Measurements from ENCODE around the gene CYP24A1.

The CYP24A1 gene

GRCh38 chr20:54173653-54174456, at the start of gene CYP24A1:
Gene CYP24A1 (minus strand): TSS chr20:54173986. CDS start chr20:54173579, 407 bp downstream.
- peak; percentile 32 for DNase-seq

GRCh38 chr20:54223285-54223684, 49.5 kb upstream of the CYP24A1 start:
- no peak for DNase-seq

GRCh38 chr20:54221996-54222890, 48.5 kb upstream of the CYP24A1 start:
- DNase-seq, result no peak

DNA sequence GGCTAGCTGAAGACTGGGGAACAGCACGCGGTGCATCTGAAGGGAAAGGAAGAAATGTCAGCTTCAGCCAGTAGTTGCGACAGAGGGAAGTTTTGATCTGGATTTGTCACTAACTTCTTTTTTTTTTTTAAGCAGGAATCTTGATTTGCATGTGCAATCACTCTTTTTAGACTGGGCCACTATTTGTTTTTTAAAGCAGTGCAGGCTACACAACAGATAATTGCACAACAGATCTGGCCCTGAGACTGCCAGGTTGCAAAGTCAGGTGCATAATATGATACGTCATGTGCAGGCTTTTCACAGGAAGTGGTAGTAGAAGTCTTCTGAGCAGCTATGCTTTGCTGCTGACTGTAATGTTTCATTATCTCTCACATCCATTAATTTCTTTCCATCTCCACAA, 47.6 kb upstream of the CYP24A1 start:
- DNase-seq, result no peak

GRCh38 chr20:54220722-54221121, 46.9 kb upstream of the CYP24A1 start:
- DNase-seq, result no peak

- peak; percentile 24 for DNase-seq
These were observed 46.1 kb upstream of the CYP24A1 start for GRCh38 chr20:54219751-54220426.

- no peak for DNase-seq
These were observed 44.7 kb upstream of the CYP24A1 start for GRCh38 chr20:54218470-54218869.

GRCh38 chr20:54217762-54218161, 44.0 kb upstream of the CYP24A1 start:
- DNase-seq, result no peak

DNA sequence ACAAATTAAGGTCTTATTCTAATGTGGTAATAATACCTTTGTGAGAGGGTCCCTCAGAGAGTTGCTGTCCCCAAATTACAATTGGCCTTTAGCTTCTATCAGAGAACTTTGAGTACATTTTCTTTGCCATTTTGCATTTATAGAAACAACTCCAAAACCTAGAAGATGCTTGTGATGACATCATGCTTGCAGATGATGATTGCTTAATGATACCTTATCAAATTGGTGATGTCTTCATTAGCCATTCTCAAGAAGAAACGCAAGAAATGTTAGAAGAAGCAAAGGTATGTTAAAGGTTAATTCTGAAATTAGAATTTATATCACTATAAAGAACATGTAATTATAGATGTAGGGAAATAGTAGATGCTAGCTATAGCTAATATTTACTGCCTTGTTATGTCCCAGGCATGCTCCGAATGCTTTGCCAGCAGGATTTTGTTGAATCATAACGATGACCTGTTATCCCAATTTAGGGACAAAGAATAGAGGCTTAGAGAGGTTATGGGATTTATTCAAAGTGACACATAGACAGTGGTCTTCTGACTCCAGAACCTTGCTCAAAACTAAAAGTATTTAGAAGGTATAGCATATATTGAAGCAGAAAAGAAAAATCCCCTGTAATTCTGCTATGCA, 41.5 kb upstream of the CYP24A1 start:
- DNase-seq, result no peak

DNA sequence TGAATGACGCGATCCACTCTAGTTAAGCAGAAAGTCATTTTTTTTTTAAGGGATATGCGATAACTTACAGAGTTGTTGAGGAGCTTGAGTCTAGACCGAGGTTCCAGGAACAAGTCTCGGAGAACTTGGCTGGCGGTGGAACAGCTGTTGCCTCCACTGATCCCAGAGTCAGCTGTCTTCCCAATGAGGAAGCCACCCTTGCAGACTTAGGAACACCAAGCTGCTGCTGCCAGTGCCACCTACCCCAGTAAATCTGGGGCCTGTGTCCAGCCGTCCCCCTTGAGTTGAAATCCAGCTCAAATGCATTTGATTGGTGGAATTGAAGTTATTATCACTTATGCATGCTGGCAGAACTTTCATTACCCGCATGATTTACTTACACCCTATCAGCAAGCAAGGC, 40.8 kb upstream of the CYP24A1 start:
- DNase-seq, result no peak

DNA sequence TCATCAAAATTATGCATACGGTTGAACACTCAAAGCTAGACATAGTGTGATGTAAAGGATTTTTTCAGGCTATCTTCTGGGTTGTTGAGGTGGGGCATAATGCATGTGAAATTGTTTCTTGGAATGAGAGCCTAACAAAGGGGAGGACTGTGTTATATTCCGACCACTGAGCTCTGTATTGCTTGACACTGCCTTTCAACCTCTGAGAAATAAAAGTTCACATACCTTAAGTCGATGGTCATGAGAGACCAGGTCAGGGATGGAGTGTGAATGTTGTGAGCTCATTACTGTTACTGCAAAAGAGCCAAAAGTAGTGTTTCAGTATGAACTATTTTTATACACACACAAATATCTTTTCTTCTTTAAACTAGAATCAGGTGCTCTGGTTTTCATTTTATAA, 39.1 kb upstream of the CYP24A1 start:
- no peak for DNase-seq

GRCh38 chr20:54212226-54212625, 38.4 kb upstream of the CYP24A1 start:
- DNase-seq, result no peak

- DNase-seq, result no peak
These were observed 35.5 kb upstream of the CYP24A1 start for GRCh38 chr20:54209216-54209813.

DNA sequence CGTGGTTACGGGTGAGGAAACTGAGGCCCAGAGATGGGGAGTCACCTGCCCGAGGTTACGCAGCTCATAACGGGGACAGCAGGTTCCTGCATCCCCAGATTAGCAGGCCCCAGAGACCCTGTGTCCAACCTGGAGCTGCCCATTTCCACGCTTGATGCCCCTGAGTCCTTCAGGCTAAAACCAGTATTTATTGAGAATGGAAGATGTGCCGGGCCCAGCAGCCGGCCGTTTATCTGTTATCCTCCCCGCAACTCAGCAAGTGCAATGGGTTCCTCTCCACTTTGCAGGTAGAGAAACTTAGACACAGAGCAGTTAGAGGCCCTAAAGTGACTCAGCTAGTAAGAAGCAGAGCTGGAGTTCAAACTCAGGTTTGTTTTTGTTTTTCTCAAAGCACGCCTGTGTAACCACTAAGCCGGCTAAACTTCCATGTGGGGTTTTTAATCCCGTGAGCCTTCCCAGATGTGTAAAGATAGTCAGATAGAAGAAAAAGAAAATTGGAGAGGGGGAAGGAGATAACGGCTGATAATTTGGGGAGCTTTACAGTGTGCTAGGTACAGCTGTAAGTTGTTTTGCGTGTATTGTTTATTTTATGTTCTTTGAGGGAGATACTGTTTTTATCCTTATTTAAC, 34.9 kb upstream of the CYP24A1 start:
- peak; percentile 32 for DNase-seq

DNA sequence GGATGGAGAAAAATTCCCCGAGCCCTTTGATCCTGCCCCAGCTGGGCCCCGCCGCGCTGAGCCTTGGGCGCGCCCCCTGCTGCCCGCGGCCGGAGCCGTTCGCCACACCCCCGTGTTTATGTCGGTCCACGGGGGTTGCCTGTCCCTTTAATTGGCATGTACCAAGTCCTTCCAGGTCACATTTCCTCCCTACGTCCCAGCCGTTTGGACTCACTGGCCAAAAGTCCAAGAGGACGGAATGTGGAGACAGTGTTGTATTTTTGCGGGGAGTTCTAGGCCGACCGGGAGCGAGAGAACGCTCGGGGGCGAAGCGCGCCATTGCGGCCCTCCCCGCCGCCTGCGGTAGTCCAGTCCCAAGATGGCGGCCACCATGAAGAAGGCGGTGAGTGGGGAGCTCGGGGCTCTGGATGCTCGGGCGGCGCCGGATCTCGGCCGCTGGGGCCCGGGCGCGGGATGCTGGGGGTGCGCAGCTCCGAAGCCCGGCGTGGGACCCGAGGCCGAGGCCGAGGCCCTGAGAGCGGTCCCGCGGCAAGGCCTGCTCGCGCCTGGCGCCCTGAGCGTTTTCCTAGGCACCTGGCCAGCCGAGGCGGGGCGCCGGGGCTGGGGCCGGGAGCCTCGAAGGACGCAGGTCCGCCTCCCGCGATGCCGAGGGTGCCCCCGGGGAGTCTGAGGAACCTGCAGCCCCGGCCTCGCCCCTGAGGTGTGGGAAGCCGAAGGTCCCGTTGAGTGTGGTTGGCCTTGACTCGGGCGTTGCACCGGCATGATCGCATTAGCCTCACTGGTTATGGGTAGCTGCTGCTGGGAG, 34.2 kb upstream of the CYP24A1 start, which contains the start of gene PFDN4:
Gene PFDN4, plus strand, starts transcription at position 345 of the 805 bp plus-strand sequence. Its CDS starts 14 bp downstream, at position 359.
- DNase-seq, result peak; percentile 82

DNA sequence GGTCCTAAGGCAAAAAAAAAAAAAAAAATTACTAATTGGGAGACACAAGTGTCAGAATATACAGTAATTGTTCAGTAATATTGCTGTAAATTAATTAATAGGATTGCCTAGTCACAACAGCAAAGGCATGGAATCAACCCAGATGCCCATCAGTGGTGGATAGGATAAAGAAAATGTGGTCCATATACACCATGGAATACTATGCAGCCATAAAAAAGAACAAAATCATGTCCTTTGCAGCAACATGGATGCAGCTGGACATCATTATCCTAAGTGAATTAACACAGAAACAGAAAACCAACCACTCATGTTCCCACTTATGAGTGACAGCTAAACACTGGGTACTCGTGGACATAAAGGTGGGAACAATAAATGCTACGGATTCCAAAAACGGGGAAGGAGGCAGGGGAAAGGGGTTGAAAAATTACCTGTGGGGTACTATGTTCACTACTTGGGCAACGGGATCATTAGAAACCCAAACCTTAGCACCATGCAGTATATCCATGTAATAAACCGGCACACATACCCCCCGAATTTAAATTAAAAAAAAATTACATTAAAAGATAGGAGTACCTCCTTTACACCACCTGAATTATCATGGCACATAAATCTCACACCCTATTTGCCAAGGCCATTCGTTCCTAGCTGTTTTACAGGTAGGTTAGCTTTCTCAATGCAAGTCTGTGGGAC, 33.4 kb upstream of the CYP24A1 start:
- DNase-seq, result no peak

GRCh38 chr20:54205450-54205849, 31.7 kb upstream of the CYP24A1 start:
- no peak for DNase-seq

- no peak for DNase-seq
These were observed 30.7 kb upstream of the CYP24A1 start for GRCh38 chr20:54204481-54204880.

- DNase-seq, result no peak
These were observed 30.3 kb upstream of the CYP24A1 start for GRCh38 chr20:54204063-54204462.

- no peak for DNase-seq
These were observed 29.5 kb upstream of the CYP24A1 start for GRCh38 chr20:54203281-54203680.

Data from RPMI8226 (cell line).